HEK293 (cell line): ENCODE results near the gene SAP130.

ENCODE experiments used
- CTCF ChIA-PET: fragments of 350-600 bp; formaldehyde crosslinking; extraction: SDS; loops from one replicate; lab custom pipeline; 2021; ENCODE audit warnings: antibody characterized with exemption; lab: Yijun Ruan, JAX
- POLR2A ChIA-PET: fragments of 300-600 bp; formaldehyde crosslinking; extraction: SDS; loops from one replicate; lab custom pipeline; 2020; ENCODE audit warnings: antibody characterized with exemption, inconsistent platforms; lab: Yijun Ruan, JAX
- H3K27ac ChIP-seq: fragments of 200-500 bp; sonication (Bioruptor generic); 2 replicates; pipeline ENCODE4 v1.5.1; 2014; ENCODE audit warnings: low read depth, low read length, control low read depth, inconsistent platforms; ENCODE audit errors: extremely low read depth
- H3K36me3 ChIP-seq, 2 experiments: fragments of 200-500 bp in 1 of 2; sonication (Bioruptor generic) in 1 of 2; 1 replicate in 1 of 2; 2 replicates in 1 of 2; pipeline ENCODE4 v1.5.1; 2014 to 2017; ENCODE audit warnings: inconsistent platforms in 2 of 2, low read length in 2 of 2; ENCODE audit not compliant: control insufficient read depth in 2 of 2, insufficient read depth in 1 of 2
- H3K4me1 ChIP-seq: fragments of 200-500 bp; sonication (Bioruptor generic); 2 replicates; pipeline ENCODE4 v1.5.1; 2014; ENCODE audit warnings: mild to moderate bottlenecking, low read length, inconsistent platforms; ENCODE audit not compliant: control insufficient read depth, insufficient read depth
- H3K4me3 ChIP-seq: 2 replicates; pipeline ENCODE4 v1.5.1; 2011; ENCODE audit warnings: low read depth, mild to moderate bottlenecking, control low read depth, low read length, moderate library complexity
- H3K9me3 ChIP-seq: fragments of 200-500 bp; sonication (Bioruptor generic); 2 replicates; pipeline ENCODE4 v1.5.1; 2014; ENCODE audit warnings: low read depth, low read length, inconsistent platforms; ENCODE audit not compliant: control insufficient read depth, insufficient read depth
- SP3 ChIP-seq: fragments of 450-650 bp; formaldehyde crosslinking; IDR thresholded peaks from 2 replicates; pipeline ENCODE4 v1.5.1; 2016; ENCODE audit warnings: missing biosample characterization, missing genetic modification characterization
- ZNF10 ChIP-seq: fragments of 450-650 bp; formaldehyde crosslinking; IDR thresholded peaks from 2 replicates; pipeline ENCODE4 v1.5.1; 2017; ENCODE audit warnings: missing biosample characterization, missing genetic modification characterization
- ZNF157 ChIP-seq: fragments of 450-650 bp; formaldehyde crosslinking; IDR thresholded peaks from 2 replicates; pipeline ENCODE4 v1.5.1; 2016; ENCODE audit warnings: missing biosample characterization, missing genetic modification characterization
- ZNF626 ChIP-seq: fragments of 450-650 bp; sonication (Bioruptor Pico); formaldehyde crosslinking; IDR thresholded peaks from 2 replicates; pipeline ENCODE4 v1.5.1; 2018; ENCODE audit warnings: missing biosample characterization, missing genetic modification characterization, inconsistent platforms
- ZNF658 ChIP-seq: fragments of 450-650 bp; formaldehyde crosslinking; IDR thresholded peaks from 2 replicates; pipeline ENCODE4; 2016; ENCODE audit warnings: missing biosample characterization, missing genetic modification characterization
- ZNF768 ChIP-seq: fragments of 450-650 bp; formaldehyde crosslinking; IDR thresholded peaks from 2 replicates; pipeline ENCODE4 v1.5.1; 2018; ENCODE audit warnings: missing biosample characterization, mild to moderate bottlenecking, missing genetic modification characterization
- ZNF837 ChIP-seq: fragments of 450-650 bp; formaldehyde crosslinking; IDR thresholded peaks from 2 replicates; pipeline ENCODE4 v1.5.1; 2016; ENCODE audit warnings: missing biosample characterization, missing genetic modification characterization
- ZSCAN23 ChIP-seq: fragments of 450-650 bp; formaldehyde crosslinking; IDR thresholded peaks from 2 replicates; pipeline ENCODE4 v1.5.1; 2016; ENCODE audit warnings: missing biosample characterization, missing genetic modification characterization
- TF ChIP-seq, protein P1 (sequence below): fragments of 450-650 bp; formaldehyde crosslinking; IDR thresholded peaks from 2 replicates; pipeline ENCODE4 v1.5.1; 2016; ENCODE audit warnings: missing biosample characterization, missing genetic modification characterization
- TF ChIP-seq, protein P2 (sequence below): fragments of 450-650 bp; formaldehyde crosslinking; IDR thresholded peaks from 2 replicates; pipeline ENCODE4 v1.5.1; 2017; ENCODE audit warnings: missing biosample characterization, mild to moderate bottlenecking, missing genetic modification characterization, moderate library complexity
- TF ChIP-seq, protein P3 (sequence below): fragments of 450-650 bp; formaldehyde crosslinking; IDR thresholded peaks from 2 replicates; pipeline ENCODE4 v1.5.1; 2016; ENCODE audit warnings: missing biosample characterization, missing genetic modification characterization, borderline replicate concordance
- TF ChIP-seq, protein P4 (sequence below): fragments of 450-650 bp; formaldehyde crosslinking; IDR thresholded peaks from 2 replicates; pipeline ENCODE4 v1.5.1; 2016; ENCODE audit warnings: missing biosample characterization, missing genetic modification characterization

Gene SAP130

DNA sequence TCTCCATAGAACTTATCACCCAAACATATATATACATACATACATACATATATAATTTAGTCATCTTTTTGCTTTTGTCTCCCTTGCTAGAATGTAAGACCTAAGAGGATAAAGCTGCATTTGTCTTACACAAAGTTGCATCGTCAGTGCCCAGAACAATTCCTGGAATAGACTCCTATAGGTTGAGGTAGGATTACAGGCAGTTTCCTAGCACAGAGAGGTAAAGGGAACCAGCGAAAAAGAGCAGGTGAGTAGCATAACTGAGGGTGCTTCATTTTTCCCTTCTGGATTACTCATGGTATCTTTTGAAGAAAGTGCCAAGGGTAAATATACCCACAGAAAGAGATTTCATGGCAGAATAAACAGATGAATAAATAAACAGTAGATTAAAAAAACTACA, 74.0 kb downstream of the SAP130 start:
- peaks cover 31 to 82% of the 10 kb centered on the region in 2 experiments for H3K36me3 ChIP-seq
- CTCF ChIA-PET, result interaction anchor here (0.6 kb wide), 1 partner anchor 368 kb away, joined by 3 read pairs; no protein-coding TSS in a partner anchor
- H3K4me1 ChIP-seq, result no peaks in the 10 kb centered on the region
- POLR2A ChIA-PET, result no interaction called here
- no peak overlapping the region for H3K27ac ChIP-seq
- no peak overlapping the region for H3K4me3 ChIP-seq
- no peaks in the 10 kb centered on the region for H3K9me3 ChIP-seq
- TF ChIP-seq, protein P1, sequence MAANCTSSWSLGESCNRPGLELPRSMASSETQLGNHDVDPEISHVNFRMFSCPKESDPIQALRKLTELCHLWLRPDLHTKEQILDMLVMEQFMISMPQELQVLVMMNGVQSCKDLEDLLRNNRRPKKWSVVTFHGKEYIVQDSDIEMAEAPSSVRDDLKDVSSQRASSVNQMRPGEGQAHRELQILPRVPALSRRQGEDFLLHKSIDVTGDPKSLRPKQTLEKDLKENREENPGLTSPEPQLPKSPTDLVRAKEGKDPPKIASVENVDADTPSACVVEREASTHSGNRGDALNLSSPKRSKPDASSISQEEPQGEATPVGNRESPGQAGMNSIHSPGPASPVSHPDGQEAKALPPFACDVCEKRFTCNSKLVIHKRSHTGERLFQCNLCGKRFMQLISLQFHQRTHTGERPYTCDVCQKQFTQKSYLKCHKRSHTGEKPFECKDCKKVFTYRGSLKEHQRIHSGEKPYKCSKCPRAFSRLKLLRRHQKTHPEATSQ (tag by site-specific recombination), result no peak
- peak; percentile 19; the same call in 1 of the 2 replicates for TF ChIP-seq ZNF768
- TF ChIP-seq ZNF837 (tag by site-specific recombination), result no peak
- TF ChIP-seq ZNF658 (tag by site-specific recombination), result no peak

DNA sequence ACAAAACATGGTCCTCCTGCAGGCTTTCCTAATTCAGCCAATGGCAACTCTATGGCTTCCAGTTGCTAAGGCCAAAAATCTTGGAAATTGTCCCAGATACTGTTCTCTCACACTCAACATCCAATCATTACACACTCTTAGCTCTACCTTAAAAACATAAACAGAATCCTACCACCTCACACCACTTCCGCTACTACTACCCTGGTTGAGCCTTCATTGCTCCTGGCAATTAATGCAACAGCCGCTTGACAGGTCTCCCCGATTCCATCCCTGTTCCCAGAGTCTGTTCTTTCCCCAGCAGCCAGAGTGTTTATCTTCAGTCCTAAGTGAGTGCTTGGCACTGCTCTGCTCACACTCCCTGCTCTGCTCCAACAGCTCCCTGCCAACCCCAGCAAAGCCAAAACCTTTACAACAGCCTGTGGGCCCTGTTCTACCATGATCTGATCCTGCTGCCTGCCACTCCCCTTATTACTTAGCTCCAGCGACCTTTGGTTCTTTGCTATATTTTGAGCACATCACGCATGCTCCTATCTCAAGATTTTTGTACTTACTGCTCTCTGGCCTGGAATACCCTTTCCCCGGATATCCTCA, 74.6 kb downstream of the SAP130 start:
- Histone ChIP-seq H3K4me3 (no peak overlapping the region), H3K4me1 (no peaks in the 10 kb centered on the region), H3K27ac (no peak overlapping the region), H3K9me3 (no peaks in the 10 kb centered on the region), H3K36me3 (peaks cover 34 to 83% of the 10 kb centered on the region in 2 experiments)
- POLR2A ChIA-PET, result no interaction called here
- TF ChIP-seq, protein P1 (tag by site-specific recombination), result no peak
- TF ChIP-seq ZNF10 (tag by site-specific recombination) (no peak), ZNF626 (tag by site-specific recombination) (no peak), SP3 (tag by site-specific recombination) (no peak), ZNF157 (tag by site-specific recombination) (no peak), ZSCAN23 (tag by site-specific recombination) (no peak)
- TF ChIP-seq, protein P2, sequence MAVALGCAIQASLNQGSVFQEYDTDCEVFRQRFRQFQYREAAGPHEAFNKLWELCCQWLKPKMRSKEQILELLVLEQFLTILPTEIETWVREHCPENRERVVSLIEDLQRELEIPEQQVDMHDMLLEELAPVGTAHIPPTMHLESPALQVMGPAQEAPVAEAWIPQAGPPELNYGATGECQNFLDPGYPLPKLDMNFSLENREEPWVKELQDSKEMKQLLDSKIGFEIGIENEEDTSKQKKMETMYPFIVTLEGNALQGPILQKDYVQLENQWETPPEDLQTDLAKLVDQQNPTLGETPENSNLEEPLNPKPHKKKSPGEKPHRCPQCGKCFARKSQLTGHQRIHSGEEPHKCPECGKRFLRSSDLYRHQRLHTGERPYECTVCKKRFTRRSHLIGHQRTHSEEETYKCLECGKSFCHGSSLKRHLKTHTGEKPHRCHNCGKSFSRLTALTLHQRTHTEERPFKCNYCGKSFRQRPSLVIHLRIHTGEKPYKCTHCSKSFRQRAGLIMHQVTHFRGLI, result no peak
- TF ChIP-seq, protein P3, sequence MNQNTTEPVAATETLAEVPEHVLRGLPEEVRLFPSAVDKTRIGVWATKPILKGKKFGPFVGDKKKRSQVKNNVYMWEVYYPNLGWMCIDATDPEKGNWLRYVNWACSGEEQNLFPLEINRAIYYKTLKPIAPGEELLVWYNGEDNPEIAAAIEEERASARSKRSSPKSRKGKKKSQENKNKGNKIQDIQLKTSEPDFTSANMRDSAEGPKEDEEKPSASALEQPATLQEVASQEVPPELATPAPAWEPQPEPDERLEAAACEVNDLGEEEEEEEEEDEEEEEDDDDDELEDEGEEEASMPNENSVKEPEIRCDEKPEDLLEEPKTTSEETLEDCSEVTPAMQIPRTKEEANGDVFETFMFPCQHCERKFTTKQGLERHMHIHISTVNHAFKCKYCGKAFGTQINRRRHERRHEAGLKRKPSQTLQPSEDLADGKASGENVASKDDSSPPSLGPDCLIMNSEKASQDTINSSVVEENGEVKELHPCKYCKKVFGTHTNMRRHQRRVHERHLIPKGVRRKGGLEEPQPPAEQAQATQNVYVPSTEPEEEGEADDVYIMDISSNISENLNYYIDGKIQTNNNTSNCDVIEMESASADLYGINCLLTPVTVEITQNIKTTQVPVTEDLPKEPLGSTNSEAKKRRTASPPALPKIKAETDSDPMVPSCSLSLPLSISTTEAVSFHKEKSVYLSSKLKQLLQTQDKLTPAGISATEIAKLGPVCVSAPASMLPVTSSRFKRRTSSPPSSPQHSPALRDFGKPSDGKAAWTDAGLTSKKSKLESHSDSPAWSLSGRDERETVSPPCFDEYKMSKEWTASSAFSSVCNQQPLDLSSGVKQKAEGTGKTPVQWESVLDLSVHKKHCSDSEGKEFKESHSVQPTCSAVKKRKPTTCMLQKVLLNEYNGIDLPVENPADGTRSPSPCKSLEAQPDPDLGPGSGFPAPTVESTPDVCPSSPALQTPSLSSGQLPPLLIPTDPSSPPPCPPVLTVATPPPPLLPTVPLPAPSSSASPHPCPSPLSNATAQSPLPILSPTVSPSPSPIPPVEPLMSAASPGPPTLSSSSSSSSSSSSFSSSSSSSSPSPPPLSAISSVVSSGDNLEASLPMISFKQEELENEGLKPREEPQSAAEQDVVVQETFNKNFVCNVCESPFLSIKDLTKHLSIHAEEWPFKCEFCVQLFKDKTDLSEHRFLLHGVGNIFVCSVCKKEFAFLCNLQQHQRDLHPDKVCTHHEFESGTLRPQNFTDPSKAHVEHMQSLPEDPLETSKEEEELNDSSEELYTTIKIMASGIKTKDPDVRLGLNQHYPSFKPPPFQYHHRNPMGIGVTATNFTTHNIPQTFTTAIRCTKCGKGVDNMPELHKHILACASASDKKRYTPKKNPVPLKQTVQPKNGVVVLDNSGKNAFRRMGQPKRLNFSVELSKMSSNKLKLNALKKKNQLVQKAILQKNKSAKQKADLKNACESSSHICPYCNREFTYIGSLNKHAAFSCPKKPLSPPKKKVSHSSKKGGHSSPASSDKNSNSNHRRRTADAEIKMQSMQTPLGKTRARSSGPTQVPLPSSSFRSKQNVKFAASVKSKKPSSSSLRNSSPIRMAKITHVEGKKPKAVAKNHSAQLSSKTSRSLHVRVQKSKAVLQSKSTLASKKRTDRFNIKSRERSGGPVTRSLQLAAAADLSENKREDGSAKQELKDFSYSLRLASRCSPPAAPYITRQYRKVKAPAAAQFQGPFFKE (tag by site-specific recombination), result no peak
- TF ChIP-seq, protein P4, sequence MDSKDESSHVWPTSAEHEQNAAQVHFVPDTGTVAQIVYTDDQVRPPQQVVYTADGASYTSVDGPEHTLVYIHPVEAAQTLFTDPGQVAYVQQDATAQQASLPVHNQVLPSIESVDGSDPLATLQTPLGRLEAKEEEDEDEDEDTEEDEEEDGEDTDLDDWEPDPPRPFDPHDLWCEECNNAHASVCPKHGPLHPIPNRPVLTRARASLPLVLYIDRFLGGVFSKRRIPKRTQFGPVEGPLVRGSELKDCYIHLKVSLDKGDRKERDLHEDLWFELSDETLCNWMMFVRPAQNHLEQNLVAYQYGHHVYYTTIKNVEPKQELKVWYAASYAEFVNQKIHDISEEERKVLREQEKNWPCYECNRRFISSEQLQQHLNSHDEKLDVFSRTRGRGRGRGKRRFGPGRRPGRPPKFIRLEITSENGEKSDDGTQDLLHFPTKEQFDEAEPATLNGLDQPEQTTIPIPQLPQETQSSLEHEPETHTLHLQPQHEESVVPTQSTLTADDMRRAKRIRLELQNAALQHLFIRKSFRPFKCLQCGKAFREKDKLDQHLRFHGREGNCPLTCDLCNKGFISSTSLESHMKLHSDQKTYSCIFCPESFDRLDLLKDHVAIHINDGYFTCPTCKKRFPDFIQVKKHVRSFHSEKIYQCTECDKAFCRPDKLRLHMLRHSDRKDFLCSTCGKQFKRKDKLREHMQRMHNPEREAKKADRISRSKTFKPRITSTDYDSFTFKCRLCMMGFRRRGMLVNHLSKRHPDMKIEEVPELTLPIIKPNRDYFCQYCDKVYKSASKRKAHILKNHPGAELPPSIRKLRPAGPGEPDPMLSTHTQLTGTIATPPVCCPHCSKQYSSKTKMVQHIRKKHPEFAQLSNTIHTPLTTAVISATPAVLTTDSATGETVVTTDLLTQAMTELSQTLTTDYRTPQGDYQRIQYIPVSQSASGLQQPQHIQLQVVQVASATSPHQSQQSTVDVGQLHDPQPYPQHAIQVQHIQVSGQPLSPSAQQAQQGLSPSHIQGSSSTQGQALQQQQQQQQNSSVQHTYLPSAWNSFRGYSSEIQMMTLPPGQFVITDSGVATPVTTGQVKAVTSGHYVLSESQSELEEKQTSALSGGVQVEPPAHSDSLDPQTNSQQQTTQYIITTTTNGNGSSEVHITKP (tag by site-specific recombination), result no peak
- CTCF ChIA-PET, result interaction anchor here (0.6 kb wide), 1 partner anchor 368 kb away, joined by 3 read pairs; no protein-coding TSS in a partner anchor
